ENCODE measurements around the gene TP53BP2.
"Not testable (repeated sequence)": the region's sequence is repeated elsewhere in the genome, so short reads cannot be mapped to it uniquely, and the experiment has no call there.

TP53BP2 gene

GRCh38 chr1:223845810-223846682 is at the start of gene TP53BP2:
TSS of gene TP53BP2 (minus strand) at chr1:223845947. CDS start at chr1:223845680, 267 bp downstream.
- DNase-seq = peak; percentile 78 to 91 (median 82)

- DNase-seq = not testable (repeated sequence)
These were observed 44.7 kb upstream of the TP53BP2 start for GRCh38 chr1:223890494-223890893.

GRCh38 chr1:223889319-223889718 is 43.6 kb upstream of the TP53BP2 start:
- not testable (repeated sequence) for DNase-seq

GRCh38 chr1:223887747-223888418 is 42.1 kb upstream of the TP53BP2 start:
- no peak for DNase-seq

GRCh38 chr1:223886516-223886921 is 40.8 kb upstream of the TP53BP2 start:
- no peak for DNase-seq

- no peak for DNase-seq
These were observed 39.9 kb upstream of the TP53BP2 start for GRCh38 chr1:223885614-223886013.

- DNase-seq = no peak
These were observed 33.0 kb upstream of the TP53BP2 start for GRCh38 chr1:223878598-223879325.

GRCh38 chr1:223877804-223878203 is 32.1 kb upstream of the TP53BP2 start:
- no peak for DNase-seq

- no peak for DNase-seq
These were observed 30.8 kb upstream of the TP53BP2 start for GRCh38 chr1:223876590-223876989.

GRCh38 chr1:223873044-223873443 is 27.3 kb upstream of the TP53BP2 start:
- no peak for DNase-seq

GRCh38 chr1:223872308-223872901 is 26.7 kb upstream of the TP53BP2 start:
- no peak for DNase-seq

GRCh38 chr1:223870617-223871574 is 25.1 kb upstream of the TP53BP2 start:
- DNase-seq = no peak

- not testable (repeated sequence) for DNase-seq
These were observed 19.0 kb upstream of the TP53BP2 start for GRCh38 chr1:223864599-223865368.

GRCh38 chr1:223864084-223864483 is 18.3 kb upstream of the TP53BP2 start:
- DNase-seq = no peak

GRCh38 chr1:223861904-223862303 is 16.2 kb upstream of the TP53BP2 start:
- no peak for DNase-seq

GRCh38 chr1:223860051-223860622 is 14.4 kb upstream of the TP53BP2 start:
- no peak for DNase-seq

GRCh38 chr1:223859058-223859457 is 13.3 kb upstream of the TP53BP2 start:
- DNase-seq = no peak

GRCh38 chr1:223856386-223856785 is 10.6 kb upstream of the TP53BP2 start:
- no peak for DNase-seq

GRCh38 chr1:223853748-223854147 is 8.0 kb upstream of the TP53BP2 start:
- no peak for DNase-seq

GRCh38 chr1:223853275-223853674 is 7.5 kb upstream of the TP53BP2 start:
- DNase-seq = no peak

- DNase-seq = no peak
These were observed 6.6 kb upstream of the TP53BP2 start for GRCh38 chr1:223852337-223852736.

Data from stimulated activated naive CD4-positive, alpha-beta T cell (primary cell).